HG02571 (cell line): ENCODE data around the gene CTF1.
"Not testable (repeated sequence)": the region's sequence is repeated elsewhere in the genome, so short reads cannot be mapped to it uniquely, and the experiment has no call there.

Experiments
- ATAC-seq: cut with Tn5 transposase; IDR thresholded peaks from one replicate; pipeline ENCODE4 v1.9.1; 2021; ENCODE audit warnings: mild to moderate bottlenecking, moderate library complexity; ENCODE audit not compliant: unreplicated experiment

Gene CTF1

DNA sequence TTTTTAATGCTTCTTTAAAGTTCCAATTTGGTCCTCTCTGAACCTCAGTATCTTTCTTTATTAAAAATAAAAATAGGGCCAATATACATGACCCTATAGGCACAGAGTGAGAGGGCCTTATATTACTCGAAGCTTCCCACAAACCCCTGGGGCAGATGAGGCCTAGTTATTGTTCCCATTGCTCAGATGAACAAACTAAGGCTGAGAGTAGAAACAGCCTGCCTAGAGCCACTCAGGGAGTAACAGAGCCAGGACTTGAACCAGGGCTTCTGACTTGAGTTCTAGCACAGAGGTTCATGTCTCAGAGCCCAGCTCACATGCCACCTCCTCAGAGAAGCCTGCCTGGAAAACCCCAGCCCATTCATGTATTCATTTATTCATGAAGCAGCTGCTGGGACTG is 10.3 kb upstream of the CTF1 start:
- no peak for ATAC-seq

DNA sequence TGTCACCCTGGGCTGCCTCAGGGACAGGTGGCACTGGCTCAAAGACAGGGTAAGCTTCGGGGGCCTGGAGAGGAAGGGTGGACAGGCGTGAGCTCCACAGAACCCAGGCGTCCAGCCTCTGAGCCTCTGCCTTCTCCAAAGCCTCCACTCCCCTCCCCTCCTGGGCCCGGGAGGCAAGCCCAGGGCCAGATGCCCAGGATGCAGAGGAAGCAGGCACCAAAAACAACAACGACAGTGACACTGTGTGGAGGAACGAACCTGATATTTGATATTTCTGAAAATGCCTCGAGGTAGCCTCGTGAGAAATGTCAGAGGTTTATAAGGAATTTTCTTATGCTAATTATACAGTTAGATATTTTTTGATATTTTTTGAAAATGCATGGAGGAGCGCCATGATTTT is 8.5 kb upstream of the CTF1 start:
- no peak for ATAC-seq

DNA sequence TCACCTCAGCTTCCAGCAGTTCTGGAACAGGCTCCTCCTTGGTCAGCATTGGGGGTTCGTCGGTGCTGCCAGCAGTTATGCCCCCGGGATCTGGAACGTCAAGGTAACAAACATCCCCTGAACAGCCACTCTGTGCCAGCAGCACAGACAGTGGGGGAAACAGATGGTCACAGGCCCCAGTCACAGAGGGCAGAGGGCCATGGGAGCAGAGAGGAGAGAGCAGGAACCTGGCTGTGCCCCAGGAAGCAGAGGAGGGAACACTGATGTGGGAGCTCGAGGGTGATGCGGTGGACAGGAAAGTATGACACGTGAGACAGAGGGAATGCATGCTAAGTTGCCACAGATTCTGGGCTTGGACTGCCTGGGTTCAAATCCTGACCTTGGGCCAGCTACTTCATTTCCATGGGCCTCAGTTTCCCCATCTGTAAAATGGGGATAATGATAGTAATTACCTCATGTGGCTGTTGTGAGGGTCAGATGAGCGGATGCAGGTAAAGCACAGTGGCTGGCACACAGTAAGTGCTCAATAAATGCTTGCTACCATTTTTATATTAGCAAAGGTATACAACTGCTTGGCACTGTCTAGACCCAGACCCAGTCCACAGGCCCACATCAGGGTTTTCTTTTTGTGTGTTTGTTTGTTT is 7.4 kb upstream of the CTF1 start:
- ATAC-seq, result no peak

DNA sequence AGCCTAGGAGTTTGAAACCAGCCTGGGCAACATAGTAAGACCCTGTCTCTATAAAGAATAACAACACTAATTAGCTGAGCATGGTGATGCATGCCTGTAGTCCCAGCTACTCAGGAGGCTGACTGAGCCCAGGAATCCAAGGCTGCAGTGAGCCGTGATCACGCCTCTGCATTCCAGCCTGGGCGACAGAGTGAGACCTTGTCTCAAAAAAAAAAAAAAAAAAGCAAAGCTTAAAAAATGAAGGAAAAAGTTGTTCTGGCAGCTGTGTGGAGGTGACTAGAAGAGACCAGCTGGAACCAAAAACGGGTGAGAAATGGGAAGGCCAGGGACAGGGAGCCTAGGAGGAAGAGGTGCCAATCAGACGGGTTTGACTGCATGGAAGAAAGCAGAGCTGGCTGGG is 6.7 kb upstream of the CTF1 start:
- no peak for ATAC-seq

DNA sequence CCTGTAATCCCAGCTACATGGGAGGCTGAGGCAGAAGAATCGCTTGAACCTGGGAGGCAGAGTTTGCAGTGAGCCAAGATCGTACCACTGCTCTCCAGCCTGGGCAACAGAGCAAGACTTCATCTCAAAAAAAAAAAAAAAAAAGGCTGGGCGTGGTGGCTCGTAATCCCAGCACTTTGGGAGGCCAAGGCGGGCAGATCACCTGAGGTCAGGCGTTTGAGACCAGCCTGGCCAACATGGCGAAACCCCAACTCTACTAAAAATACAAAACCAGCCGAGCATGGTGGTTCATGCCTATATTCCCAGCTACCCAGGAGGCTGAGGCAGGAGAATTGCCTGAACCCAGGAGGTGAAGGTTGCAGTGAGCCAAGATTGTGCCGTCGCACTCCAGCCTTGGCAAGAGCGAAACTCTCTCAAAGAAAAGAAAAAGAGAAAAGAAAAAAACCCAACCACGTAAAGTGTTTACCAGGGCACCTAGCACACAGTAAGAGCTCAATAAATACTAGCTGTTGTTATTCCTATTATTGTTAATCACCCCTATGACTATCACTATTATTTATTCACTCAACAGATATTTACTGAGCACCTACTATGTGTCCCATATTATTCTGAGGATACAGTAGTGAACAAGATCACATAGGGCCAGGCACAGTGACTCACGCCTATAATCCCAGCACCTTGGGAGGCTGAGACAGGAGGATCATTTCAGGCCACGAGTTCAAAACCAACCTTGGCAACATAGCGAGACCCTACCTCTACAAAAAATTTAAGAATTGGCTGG is 5.2 kb upstream of the CTF1 start:
- ATAC-seq, result not testable (repeated sequence)

DNA sequence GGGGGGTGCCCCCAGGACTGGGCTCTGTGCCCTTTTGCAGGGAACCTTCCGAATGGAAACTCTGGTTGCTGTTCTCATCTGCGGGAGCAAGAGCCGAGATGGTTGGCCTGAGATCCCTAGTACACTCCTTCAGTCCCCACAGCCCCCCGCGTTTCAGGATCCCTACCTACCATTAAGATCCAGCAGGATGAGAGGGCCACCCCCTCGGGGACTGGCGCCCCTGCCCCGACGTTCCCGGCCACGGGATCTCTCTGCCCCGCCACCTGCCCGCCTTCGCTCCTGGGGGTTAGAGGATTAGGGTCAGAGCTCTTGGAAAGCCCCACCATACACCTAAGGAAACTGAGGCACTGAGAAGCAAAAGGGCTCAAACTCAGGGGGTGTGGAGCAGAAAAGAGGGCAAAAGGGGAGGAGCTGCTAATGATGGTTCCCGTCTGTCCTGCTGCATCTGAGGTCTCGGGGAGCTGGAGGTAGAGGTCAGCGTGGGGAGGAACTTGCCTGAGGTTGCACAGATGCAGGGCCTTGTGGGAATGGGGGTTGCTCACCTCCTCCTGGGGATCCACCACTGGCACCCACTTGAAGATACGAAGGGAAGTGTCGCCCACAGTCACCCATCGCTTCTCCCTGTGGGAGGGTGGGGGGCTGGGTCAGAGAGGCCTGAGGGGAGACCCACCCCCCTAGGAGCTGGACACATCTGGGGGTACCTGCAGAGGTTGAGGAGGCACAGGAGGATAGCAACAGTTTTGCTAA is 3.6 kb upstream of the CTF1 start:
- ATAC-seq, result no peak

DNA sequence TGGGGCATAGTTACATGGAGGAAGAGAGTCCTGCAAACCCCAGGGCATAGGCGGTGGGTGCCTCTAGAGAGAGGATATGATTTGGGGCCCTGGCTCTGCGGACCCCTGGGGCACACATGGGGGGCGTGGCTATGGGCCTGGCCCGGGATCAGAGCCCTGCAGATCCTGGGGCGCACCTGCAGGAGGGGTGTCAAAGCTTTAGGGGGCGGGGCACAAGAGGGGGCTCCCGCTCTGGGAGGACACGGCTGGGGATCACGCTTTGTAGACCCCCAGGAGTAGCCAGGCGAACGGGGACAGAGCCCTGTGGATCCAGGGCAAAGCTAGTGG is 3.0 kb upstream of the CTF1 start:
- ATAC-seq, result peak; percentile 3

DNA sequence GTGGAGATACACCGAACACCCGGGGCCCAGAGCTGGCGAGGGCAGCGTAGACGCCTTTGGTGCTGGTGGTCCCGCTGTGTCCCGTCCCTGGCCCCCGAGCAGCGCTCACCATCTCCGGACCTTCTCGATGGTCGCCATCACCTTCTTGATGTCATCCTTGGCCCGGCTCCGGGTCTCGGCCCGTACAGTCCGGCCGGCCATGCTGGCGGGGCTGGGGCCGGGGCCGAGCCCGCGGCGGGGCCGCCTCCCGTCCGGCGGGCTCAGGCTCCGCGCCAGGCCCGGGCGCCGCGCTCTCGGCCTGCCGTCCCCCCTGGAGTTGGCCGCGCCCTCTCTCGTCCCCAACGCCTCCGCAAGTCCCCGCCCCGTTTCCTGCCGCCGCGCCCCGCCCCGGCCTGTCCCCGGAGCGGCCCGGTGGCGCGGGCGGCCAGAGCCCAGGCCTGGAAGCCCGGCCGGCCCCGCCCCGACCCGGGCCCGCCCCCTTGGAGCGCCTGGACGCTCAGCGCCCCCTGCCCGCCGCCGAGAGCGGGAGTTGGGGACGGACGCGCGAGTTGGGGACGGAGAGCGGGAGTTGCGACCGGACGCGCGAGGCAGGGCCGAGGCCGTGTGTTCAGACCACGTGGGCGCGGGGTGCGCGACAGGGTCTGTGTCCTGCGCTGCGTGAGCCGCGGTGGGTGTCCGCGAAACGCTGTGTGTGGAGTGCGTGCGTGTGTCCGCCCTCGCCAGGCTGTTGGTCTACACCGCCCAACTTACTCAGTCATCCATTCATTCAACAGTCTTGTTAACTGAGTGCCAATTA is 2.5 kb upstream of the CTF1 start, which contains the start of gene BCL7C:
Gene BCL7C, minus strand, starts transcription at position 334 of the 796 bp plus-strand sequence. Its CDS starts 133 bp downstream, at position 201.
- ATAC-seq, result peak; percentile 52

DNA sequence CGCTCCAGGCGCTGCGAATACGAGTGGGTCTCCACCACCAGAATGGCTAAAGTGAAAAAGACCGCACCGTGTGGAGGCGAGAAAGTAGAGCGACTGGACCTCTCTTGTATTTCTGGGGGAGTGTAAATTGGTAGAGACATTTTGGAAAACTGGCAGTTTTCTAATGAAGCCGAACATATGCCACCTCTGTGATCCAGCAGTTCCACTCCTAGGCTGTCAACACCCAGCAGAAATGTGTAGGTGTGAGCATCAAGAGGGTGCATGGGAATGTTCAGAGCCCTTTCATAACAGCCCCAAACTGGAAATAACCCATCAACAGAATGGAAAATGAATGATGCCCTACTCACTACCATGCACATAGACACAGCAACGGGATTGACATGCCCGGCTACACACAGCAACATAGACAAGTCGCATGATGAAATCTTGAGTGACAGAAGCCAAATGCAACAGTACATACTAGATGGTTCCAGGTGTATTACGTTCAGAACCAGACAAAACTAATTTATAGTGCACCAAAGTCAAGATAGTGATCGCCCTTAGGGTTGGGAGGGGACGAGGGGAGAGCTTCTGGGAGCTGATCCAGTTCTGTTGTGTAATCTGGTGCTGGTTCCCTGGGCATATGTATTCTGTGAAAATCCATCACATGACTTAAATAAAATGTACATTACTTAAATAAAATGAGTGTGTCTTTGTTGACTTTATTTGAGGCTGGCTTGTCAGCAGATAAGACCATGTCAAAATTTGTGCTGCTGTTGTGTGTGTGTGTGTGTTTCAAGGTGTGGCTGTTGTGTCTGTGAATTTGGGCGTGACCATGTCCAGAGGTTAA is 1.7 kb upstream of the CTF1 start:
- no peak for ATAC-seq

DNA sequence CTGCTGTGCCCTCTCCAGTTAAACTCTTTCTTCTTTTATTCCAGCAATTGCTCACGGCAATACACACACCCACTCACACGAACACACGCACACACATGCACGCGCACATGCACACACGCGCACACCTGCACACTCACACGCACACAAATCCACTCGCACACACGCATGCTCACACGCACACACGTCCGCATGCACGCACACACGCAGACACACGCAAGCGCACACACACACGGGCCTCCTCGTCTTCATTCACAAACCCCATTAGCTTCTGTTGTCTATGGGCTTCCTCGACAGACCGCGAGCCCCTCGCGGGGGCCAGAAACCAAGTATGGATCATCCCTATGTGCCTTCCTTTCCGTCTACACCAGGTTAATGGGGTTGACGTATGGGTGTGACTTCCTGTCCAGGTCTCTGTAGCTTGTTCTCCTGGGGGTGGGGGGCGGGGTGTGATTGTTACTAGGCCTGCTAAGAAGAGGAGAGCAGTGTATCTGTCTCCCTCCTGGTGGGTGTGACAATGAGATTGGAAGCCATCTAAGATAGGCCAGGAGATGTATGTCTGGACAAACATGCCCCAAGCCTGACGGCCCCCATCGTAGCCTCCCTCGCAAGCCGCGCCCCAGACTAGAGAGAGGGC is 670 bp upstream of the CTF1 start:
- ATAC-seq, result no peak

DNA sequence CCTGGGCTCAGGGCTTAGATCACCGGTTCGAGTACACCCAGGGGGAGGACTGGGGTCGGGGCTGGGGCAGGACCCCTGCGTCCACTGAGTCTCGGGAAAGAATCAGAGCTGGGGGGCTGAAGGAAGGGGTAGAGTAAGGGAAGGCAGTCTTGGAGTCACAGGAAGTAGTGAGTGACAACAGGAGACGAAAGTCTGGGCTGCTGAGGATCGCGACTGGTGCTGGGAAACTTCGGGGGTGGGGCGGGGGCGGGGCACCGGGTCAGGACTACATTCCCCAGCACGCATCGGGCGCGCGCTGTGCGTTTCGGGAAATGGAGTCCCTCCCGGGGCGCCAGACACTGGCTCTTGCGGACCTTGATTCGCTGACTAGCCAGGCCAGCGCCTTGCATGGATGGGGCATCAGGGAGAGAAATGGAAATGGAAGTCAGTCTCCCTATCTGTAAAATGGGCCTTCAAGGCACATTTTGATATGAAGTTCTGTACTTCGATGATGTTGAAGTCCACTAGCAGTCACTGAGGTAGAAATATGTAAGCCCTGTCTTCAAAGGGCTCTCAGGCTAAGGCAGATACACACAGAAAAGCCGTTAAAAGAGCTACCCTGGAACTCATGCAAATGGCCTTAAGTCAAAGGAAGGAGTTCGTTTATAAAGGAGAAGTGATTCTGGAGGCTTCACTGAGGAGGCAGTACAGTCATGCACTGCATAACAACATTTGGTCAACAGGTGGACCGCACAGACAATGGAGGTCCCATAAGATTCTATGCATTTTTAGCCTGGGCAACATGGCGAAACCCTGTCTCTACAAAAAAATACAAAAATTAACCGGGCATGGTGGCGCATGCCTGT is 697 bp downstream of the CTF1 start:
- ATAC-seq, result no peak

DNA sequence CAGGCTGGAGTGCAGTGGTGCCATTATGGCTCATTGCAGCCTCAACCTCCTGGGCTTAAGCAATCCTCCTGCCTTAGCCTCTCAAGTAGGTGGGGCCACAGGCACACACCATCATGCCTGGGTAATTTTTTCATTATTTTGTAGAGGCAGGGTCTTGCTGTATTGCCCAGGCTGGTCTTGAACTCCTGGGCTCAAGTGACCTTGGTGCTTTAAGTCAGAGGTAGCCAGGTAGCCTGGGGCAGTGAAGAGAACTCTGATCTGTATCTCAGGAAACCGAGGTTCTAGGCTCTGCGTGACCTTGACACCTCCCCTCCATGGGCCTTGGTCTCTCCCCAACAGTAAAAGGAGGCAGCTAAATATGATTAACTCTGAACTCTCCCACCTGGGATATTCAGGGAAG is 3.4 kb downstream of the CTF1 start:
- no peak for ATAC-seq

DNA sequence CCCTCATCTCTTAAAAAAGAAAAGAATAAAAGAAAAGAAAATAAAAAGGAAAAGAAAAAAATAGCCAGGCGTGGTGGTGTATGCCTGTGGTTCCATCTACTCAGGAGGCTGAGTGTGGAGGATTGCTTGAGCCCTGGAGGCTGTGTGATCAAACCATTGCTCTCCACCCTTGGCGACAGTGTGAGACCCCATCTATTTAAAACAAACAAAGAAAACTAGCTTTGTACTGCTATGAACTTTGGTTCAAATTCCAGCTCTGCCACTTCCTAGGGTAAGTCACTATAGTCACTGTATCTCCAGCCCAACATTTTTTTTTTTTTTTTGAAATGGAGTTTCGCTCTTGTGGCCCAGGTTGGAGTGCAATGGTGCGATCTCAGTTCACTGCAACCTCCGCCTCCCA is 4.2 kb downstream of the CTF1 start:
- ATAC-seq, result no peak

DNA sequence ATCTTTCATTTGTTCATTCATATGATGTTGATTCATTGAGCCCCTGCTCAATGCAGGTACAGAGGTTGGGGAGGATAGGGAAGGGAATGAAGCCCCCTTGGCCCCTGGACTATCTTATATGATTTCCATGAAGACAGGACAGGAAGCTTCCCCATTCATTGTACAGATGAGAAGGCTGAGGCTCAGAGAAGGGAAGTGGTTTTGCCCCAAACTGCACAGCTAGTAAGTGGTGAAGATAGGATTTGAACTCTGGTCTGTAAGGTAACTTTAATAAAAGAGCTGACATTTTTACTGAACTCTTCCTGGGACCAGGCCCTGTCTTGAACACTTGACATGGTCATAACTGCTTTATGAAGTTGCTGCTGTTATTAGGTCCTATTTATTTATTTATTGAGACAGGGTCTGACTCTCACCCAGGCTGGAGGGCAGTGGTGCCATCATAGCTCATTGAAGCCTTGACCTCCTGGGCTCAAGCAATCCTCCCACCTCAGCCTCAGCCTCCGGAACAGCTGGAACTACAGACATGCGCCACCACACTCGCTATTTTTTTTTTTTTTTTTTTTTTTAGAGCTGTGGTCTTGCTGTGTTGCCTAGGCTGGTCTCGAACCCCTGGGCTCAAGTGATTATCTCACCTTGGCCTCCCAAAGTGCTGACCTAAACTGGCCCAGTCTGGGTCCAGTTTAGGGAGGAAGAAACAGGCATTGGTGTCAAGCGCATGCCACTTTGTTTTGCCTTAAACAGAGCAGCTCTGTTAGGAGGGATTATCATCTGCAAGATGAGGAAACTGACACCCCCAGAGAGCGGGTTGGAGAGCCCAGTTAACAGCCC is 5.0 kb downstream of the CTF1 start:
- no peak for ATAC-seq

DNA sequence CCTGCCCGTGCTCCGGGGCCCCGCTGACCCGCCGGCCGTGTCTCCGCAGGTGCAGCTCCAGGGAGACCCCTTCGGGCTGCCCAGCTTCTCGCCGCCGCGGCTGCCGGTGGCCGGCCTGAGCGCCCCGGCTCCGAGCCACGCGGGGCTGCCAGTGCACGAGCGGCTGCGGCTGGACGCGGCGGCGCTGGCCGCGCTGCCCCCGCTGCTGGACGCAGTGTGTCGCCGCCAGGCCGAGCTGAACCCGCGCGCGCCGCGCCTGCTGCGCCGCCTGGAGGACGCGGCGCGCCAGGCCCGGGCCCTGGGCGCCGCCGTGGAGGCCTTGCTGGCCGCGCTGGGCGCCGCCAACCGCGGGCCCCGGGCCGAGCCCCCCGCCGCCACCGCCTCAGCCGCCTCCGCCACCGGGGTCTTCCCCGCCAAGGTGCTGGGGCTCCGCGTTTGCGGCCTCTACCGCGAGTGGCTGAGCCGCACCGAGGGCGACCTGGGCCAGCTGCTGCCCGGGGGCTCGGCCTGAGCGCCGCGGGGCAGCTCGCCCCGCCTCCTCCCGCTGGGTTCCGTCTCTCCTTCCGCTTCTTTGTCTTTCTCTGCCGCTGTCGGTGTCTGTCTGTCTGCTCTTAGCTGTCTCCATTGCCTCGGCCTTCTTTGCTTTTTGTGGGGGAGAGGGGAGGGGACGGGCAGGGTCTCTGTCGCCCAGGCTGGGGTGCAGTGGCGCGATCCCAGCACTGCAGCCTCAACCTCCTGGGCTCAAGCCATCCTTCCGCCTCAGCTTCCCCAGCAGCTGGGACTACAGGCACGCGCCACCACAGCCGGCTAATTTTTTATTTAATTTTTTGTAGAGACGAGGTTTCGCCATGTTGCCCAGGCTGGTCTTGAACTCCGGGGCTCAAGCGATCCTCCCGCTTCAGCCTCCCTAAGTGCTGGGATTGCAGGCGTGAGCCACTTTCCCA is 5.9 kb downstream of the CTF1 start:
- peak; percentile 56 for ATAC-seq

DNA sequence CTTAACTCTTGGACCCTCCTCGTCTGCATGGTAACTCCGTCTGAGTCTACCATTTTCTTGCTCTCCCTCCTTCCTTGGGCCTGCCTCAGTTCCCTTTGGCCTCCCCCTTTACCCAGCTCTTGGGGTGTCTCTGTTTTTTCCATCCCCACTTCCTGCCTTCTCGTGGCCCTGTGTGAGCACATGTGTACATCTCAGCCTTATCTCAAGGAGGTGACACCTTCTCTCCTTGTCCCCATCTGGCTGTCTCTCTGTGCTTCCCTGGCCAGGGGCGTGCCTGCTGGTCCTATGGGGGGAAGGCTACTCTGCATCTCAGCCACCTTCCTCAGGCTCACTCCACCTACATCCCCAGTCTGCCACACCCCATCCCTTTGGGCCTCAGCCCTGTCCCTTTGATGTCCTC is 6.6 kb downstream of the CTF1 start:
- ATAC-seq, result no peak

DNA sequence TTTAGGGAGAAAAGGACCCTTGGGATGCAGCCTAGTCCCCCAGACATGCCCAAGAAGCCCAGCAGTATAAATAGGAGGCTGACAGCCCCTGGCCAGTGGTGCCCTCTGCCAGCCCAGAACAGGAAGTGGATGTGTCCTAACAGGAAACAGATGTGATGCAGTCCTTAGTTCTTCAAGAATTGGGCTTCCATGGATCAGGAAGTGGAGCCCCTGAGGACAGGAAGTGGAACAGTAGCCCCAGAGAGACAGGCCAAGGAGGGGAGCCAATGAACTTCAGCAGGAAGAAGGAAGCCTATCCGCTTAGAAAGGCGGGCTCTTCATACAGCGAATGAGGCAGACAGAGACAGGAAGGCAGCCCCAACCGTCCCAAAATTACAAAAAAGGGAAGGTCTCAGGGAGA is 7.2 kb downstream of the CTF1 start:
- ATAC-seq, result no peak
